ENCODE data around the gene SELE.

DNA sequence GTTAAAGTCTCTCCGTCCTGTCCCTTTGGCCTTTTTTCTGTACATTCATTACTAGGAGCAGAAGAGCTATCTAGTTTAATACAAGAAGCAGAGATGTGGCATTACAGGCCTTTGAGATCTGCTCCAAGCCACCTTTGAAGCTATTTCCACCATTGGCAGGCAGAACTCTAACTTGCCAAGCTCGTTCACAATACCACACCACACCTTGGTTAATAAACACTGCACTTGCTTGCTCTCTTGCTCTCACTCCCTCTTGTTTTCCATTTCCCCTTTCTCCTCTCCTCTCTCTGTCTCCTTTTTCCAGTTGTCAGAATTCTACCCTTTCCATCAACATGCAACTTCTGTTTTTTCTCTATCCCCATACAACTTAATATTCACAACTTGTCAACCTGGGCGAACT is 7.0 kb downstream of the SELE start:
- TF ChIP-seq EP300 (IDR thresholded peaks at IDR 0.05) (no peak), POLR2AphosphoS5 (IDR thresholded peaks at IDR 0.05) (no peak), POLR2A (IDR thresholded peaks at IDR 0.05) (no peak)
- TF ChIP-seq, protein P1, sequence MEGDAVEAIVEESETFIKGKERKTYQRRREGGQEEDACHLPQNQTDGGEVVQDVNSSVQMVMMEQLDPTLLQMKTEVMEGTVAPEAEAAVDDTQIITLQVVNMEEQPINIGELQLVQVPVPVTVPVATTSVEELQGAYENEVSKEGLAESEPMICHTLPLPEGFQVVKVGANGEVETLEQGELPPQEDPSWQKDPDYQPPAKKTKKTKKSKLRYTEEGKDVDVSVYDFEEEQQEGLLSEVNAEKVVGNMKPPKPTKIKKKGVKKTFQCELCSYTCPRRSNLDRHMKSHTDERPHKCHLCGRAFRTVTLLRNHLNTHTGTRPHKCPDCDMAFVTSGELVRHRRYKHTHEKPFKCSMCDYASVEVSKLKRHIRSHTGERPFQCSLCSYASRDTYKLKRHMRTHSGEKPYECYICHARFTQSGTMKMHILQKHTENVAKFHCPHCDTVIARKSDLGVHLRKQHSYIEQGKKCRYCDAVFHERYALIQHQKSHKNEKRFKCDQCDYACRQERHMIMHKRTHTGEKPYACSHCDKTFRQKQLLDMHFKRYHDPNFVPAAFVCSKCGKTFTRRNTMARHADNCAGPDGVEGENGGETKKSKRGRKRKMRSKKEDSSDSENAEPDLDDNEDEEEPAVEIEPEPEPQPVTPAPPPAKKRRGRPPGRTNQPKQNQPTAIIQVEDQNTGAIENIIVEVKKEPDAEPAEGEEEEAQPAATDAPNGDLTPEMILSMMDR (IDR thresholded peaks at IDR 0.05): no peak
